Suprapubic skin (tissue), 4 donors: ENCODE measurements around the gene UBR2. TPM values are rescaled to one million over a fixed set of nuclear protein-coding genes. Genes with fewer than 3 reads are reported as not detected.
"Not testable (repeated sequence)": the region's sequence is repeated elsewhere in the genome, so short reads cannot be mapped to it uniquely, and the experiment has no call there.

ENCODE experiments used
- DNase-seq, 2 donors: peaks; one replicate each; pipeline ENCODE4 v3.0.0-alpha.2; 2019; ENCODE audit warnings: low spot score in 2 of 2
- H3K27ac ChIP-seq: fragments of 200-600 bp; sonication (generic); one replicate; pipeline ENCODE4 v1.5.1; 2019
- H3K27me3 ChIP-seq: fragments of 200-600 bp; sonication (generic); one replicate; pipeline ENCODE4 v1.5.1; 2019
- H3K36me3 ChIP-seq: fragments of 200-600 bp; sonication (generic); one replicate; pipeline ENCODE4 v1.5.1; 2019
- H3K4me1 ChIP-seq: fragments of 200-600 bp; sonication (generic); one replicate; pipeline ENCODE4 v1.5.1; 2019
- H3K4me3 ChIP-seq: fragments of 200-600 bp; sonication (generic); one replicate; pipeline ENCODE4 v1.5.1; 2019; ENCODE audit warnings: mild to moderate bottlenecking
- H3K9me3 ChIP-seq: fragments of 200-600 bp; sonication (generic); one replicate; pipeline ENCODE4 v1.5.1; 2019
- CTCF ChIP-seq, 2 donors: fragments of 200-600 bp in 1 of 2; fragments of 450-650 bp in 1 of 2; sonication (generic) in 1 of 2; IDR thresholded peaks; one replicate each; pipeline ENCODE4 v1.5.1; 2016 to 2019; ENCODE audit warnings: antibody characterized with exemption in 2 of 2, mild to moderate bottlenecking in 1 of 2, moderate library complexity in 1 of 2
- EP300 ChIP-seq: sonication (generic); formaldehyde crosslinking; IDR thresholded peaks from one replicate; pipeline ENCODE4 v1.6.1; 2017; ENCODE audit warnings: antibody characterized with exemption
- POLR2A ChIP-seq, 2 donors: fragments of 450-650 bp; IDR thresholded peaks; one replicate each; pipeline ENCODE4 v1.6.1; 2017; ENCODE audit warnings: antibody characterized with exemption in 2 of 2, mild to moderate bottlenecking in 2 of 2, moderate library complexity in 2 of 2
- POLR2AphosphoS5 ChIP-seq, 3 donors: sonication (generic); formaldehyde crosslinking; IDR thresholded peaks; one replicate each; pipeline ENCODE4 v1.6.1; 2017; ENCODE audit warnings: antibody characterized with exemption in 3 of 3
- WGBS: methylation state at CpG from one replicate; pipeline ENCODE4 v1.1.5; 2018; 5-methylcytosine and 5-hydroxymethylcytosine counted together
- total RNA-seq, 4 donors: library from RNA; depleted of rRNA; stranded (reverse); fragments of >200 nt; gene quantifications; one replicate each; pipeline ENCODE4 v1.1.0, GENCODE V29; 2016

Gene UBR2
- total RNA-seq, 4 donors from 2014 or later, result 18.5 to 37.9 (median 26.1) TPM

- Histone ChIP-seq H3K27me3 (no peaks in the 10 kb centered on the region), H3K4me1 (peaks cover 23% of the 10 kb centered on the region), H3K36me3 (no peaks in the 10 kb centered on the region), H3K4me3 (peak overlapping the region; percentile 76), H3K9me3 (no peaks in the 10 kb centered on the region), H3K27ac (peak overlapping the region; percentile 97)
- 0% methylated on average over 11 of the region's 11 CpGs for WGBS
- DNase-seq, result no peak
- no peak for TF ChIP-seq POLR2A (IDR thresholded peaks at IDR 0.05)
- no peak for TF ChIP-seq CTCF (IDR thresholded peaks at IDR 0.05)
- no peak for TF ChIP-seq POLR2AphosphoS5 (IDR thresholded peaks at IDR 0.05)
- no peak for TF ChIP-seq EP300
Measured at GRCh38 chr6:42564506-42564825, 637 bp downstream of the UBR2 start.

GRCh38 chr6:42565823-42566613 is 2.2 kb downstream of the UBR2 start:
- 60% methylated on average over 15 of the region's 15 CpGs for WGBS
- H3K27me3 ChIP-seq, result no peaks in the 10 kb centered on the region
- no peaks in the 10 kb centered on the region for H3K36me3 ChIP-seq
- peak overlapping the region; percentile 97 for H3K27ac ChIP-seq
- peaks cover 31% of the 10 kb centered on the region for H3K4me1 ChIP-seq
- DNase-seq, result no peak
- peak overlapping the region; percentile 76 for H3K4me3 ChIP-seq
- H3K9me3 ChIP-seq, result no peaks in the 10 kb centered on the region
- TF ChIP-seq EP300, result no peak
- no peak for TF ChIP-seq CTCF (IDR thresholded peaks at IDR 0.05)
- TF ChIP-seq POLR2AphosphoS5 (IDR thresholded peaks at IDR 0.05), result no peak
- TF ChIP-seq POLR2A (IDR thresholded peaks at IDR 0.05), result no peak

- 94% methylated on average over 5 of the region's 5 CpGs for WGBS
- DNase-seq, result no peak
- H3K4me1 ChIP-seq, result peaks cover 32% of the 10 kb centered on the region
- no peaks in the 10 kb centered on the region for H3K27me3 ChIP-seq
- H3K4me3 ChIP-seq, result no peak overlapping the region
- no peaks in the 10 kb centered on the region for H3K36me3 ChIP-seq
- TF ChIP-seq POLR2A (IDR thresholded peaks at IDR 0.05) (no peak), EP300 (no peak), POLR2AphosphoS5 (IDR thresholded peaks at IDR 0.05) (no peak), CTCF (IDR thresholded peaks at IDR 0.05) (no peak)
- H3K9me3 ChIP-seq, result no peaks in the 10 kb centered on the region
- no peak overlapping the region for H3K27ac ChIP-seq
Measured at GRCh38 chr6:42566614-42567208, 2.9 kb downstream of the UBR2 start.

GRCh38 chr6:42567237-42567636 is 3.4 kb downstream of the UBR2 start:
- not testable (repeated sequence) for H3K27ac ChIP-seq, DNase-seq, H3K36me3 ChIP-seq, H3K27me3 ChIP-seq, H3K4me3 ChIP-seq, H3K9me3 ChIP-seq
- WGBS, result 81% methylated on average over 4 of the region's 4 CpGs
- peaks cover 38% of the 10 kb centered on the region for H3K4me1 ChIP-seq

- Histone ChIP-seq H3K27me3 (no peaks in the 10 kb centered on the region), H3K9me3 (no peaks in the 10 kb centered on the region), H3K4me3 (no peak overlapping the region), H3K36me3 (peaks cover 6% of the 10 kb centered on the region), H3K27ac (peak overlapping the region; percentile 21), H3K4me1 (peaks cover 42% of the 10 kb centered on the region)
- no peak for TF ChIP-seq POLR2A (IDR thresholded peaks at IDR 0.05)
- TF ChIP-seq POLR2AphosphoS5 (IDR thresholded peaks at IDR 0.05), result no peak
- TF ChIP-seq CTCF (IDR thresholded peaks at IDR 0.05), result no peak
- DNase-seq, result no peak
Measured at GRCh38 chr6:42569102-42570028, 5.5 kb downstream of the UBR2 start.
